Activated gamma-delta T cell (primary cell): ENCODE results near the gene EEF1A2.
A peak's percentile ranks its signal among the peaks of the same experiment; 100 is the strongest.
"Not testable (repeated sequence)": the region's sequence is repeated elsewhere in the genome, so short reads cannot be mapped to it uniquely, and the experiment has no call there.

Experiments used
- DNase-seq: peaks from one replicate; lab custom pipeline; 2025; lab: John Stamatoyannopoulos, UW

The EEF1A2 gene

DNA sequence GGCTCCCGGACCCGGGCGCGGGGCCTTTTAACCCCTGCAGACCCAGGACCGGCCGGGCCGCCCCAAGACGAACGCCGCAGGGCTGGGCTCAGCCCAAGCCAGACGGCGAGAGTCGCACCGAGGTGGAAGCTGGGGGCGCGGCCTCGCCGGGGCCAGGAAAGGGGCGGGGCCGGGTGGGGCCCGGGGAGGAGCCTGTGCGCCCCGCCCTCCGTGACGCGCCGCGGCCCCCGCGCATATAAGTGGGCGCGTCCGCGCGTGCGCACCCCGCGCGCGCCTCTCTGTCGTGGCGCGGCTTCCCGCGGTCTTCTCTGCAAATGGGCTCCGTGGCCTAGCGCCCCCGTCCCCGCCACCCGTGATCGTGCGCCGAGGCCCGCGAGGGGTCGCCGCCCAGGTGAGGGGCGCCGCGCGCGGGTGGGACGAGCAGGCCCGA, 21.6 kb upstream of the EEF1A2 start, which contains the start of gene PPDPF:
TSS of gene PPDPF (plus strand) at position 262 of the 430 bp plus-strand sequence. CDS start 544 bp downstream, outside the sequence.
- peak; percentile 82 for DNase-seq

DNA sequence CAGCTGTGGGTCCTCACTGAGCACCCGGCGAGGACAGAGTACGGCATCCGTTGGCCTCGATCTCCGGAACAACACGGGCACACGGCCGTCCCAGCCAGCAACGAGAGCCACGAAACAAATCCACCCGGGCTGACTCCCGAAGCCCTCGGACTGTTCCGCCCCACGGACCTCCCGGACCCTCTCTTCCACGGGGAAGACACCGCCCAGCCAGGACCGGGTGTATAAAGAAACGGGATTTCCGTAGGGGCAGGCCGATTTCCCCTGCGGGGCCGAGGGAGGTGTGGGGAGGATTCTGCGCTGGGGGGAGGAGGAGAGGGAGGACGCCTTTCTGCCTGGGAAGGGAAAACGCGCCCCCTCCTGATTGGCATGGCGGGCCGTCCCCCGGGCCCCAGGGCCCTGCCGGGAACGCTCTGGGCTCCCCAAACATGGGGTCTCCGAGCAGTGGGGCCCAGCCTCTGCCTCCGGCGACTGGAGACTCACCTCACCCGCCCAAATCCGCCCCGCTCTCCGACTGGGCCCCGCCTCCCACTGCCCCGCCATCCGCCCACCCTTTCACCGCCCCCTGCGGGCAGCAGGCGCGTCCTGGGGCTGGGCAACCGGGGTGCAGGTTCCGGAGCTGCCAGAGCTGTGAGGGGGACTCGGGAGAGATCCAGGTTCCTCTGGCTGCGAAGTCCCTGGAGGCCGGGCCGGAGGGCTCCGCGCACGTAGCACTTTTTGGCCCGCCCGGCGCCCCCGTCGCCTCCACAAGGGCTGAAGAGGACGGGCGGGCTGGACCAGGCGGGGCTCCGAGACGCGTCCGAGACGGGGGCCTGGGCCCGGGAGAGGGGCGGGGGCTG, 21.0 kb upstream of the EEF1A2 start:
- peak; percentile 55 for DNase-seq

DNA sequence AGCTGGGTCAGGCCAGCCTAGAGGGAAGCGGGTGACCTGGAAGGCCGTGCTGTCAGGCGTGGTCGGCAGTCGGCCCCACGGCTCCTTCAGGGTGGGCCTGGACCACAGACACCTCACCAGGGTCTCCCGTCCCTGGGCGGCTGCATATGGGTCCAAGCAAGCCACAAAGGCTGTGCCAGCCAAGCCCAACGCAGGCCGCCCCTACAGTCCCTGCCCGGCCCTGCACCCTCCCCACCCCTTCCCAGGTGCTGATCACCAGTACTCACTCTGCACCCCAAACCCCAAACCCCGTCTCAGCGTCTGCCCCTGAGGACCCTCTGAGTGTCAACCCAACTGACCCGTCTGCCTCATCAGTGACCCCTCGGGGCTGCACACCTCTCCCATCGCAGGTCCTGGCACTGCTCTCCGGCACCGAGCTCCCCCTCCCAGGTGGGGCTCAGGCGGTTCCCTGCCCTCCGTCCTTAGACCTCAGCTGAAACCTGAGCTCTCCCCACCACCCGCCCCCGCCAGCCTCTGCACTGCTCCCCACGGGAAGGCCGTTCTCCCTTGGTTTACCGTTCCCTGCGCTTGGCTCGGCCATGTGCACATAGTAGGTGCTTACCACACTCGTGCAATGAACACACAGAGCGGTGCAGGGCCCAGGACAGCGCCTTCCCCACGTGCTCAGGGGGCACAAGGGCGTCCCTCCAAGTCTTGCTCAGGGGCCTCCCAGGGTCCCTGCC, 20.2 kb upstream of the EEF1A2 start:
- no peak for DNase-seq

DNA sequence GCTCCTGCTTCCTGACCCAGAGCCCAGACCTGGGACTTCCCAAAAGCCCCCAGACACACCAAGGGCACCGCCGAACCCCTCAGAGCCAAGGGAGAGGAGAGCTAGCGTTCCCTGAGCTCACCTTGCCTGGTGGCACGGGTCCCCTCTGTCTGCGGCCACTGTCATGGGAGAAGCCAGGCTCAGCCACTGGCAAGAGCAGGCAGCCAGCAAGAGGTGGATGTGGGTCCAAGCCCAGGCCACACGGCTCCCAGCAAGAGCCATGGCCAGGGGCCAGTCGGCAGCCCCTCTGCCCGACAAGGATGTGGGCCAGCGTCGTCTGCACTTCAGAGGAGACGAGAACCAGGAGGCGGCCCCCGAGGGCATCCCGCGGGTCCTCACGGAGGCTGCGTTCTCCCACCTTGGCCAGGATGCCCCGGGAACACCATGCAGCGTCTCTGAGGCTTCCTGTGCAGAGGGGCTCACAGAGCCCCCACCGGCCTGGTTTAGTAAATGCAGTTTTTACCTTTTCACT, 19.5 kb upstream of the EEF1A2 start:
- DNase-seq = no peak

DNA sequence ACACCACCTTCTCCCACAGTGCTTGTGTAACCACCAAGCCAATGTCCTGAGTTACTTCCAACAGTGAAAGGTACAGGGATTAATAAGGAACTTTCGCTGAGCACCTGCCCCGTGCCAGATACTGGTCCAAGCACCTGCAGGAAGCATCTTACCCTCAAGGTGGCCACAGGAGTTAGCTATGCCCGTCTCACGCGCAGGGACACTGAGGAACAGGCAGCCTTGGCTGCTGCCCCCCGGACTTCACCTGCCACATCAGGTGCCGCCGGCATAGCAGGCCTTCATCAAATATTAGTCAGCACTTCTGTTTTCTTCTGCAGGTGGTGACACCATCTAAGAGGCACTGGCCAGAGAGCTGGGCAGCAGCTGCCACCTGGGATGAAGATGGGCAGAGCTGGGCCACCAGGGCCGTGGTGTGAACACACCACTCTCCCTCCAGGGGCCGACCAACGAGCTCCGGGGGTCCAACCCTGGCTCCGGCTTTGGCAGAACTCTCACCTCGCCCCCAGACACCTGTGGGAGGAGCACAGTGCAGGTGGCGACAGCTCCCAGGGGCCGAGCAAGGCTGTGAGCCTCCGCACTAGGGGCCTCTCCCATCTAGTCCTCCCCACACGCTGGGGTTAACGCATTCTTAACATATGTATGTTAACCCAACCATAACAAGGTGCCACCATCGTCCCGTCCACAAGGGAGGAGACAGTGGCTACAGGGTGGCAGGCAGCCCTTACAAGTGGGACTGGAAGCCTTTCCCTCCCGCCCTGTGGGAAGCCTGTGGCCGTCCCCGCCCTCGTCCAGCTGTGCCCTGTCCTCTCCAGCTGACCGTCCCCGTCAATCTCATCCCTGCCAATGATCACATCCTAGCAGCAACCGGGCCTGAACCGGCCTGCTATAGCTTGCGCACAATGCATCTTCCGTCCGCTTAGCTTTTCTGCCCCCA, 18.8 kb upstream of the EEF1A2 start:
- no peak for DNase-seq

DNA sequence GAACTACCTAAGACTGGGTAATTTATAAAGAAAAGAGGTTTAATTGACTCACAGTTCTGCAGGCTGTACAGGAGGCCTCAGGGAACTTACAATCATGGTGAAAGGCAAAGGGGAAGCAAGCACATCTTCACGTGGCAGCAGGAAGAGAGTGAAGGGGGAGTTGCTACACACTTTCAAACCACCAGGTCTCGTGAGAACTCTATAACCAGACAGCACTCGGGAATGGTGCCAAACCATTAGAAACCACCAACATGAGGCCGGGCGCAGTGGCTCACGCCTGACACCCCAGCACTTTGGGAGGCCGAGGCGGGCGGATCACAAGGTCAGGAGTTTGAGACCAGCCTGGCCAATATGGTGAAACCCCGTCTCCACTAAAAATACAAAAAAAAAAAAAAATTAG, 15.6 kb upstream of the EEF1A2 start:
- not testable (repeated sequence) for DNase-seq

DNA sequence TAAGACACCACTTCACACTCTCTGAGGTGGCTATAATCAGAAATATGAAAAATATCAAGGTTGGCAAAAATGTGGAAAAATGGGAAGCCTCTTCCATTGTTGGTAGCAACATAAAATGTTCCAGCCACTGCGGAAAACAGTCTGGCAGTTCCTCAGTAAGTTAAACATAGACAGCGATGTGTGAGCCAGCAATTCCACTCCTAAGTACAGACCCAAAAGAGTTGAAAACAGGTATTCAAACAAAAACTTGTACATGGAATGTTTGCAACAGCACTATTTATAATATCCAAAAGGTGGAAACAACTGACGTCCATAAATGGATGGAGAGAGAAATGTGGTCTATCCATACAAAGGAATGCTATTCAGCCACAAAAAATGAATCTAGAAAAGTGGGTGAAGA, 14.3 kb upstream of the EEF1A2 start:
- no peak for DNase-seq

DNA sequence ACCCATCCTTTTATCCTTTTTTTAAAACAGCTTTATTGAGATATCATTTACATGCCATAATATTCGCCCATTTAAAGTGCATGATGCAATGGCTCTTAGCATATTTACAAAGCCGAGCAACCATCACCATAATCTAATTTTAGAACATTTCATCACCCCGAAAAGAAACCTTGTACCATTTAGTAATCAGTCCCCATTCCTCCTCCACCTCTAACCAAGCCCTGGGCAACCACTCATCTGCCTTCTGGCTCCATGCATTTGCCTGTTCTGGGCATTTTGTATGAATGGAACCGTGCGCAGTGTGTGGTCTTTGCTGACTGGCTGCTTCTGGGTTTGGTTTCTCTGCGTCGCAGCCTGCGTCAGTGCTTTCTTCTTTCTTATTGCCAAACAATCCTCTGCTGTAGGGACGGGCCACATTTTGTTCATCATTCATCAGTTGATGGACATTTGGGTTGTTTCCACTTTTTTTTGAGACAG, 10.2 kb upstream of the EEF1A2 start:
- no peak for DNase-seq

DNA sequence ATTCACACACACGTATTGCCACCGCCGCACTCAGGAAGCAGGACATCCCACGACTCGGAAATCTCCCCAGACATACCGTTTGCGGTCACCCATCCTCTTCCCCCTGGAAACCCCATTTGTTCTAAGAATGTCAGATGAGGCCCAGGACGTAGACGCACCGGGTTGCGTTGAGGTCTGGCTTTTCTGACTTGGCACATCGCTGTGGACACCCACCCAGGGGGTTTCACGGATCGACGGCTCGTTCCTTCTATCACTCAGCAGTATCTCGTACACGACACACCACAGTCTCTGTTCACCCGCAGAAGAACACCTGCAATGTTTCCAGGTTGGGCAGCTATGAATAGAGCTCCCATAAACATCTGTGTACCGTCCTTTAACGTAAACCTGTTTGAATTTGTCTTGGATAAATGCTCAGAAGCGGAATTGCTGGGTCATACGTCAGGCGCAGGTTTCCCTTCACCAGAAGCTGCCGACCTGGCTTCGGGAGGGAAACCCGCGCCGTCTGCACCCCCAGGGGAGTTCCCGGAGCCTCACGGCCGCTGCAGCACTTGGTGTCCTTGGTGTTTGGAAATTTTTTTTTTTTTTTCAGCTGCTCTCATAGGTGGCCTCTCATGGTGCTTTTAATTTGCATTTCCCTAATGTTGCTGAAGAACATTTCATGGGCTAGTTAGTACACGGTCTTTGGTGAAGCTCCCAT, 9.3 kb upstream of the EEF1A2 start:
- no peak for DNase-seq

DNA sequence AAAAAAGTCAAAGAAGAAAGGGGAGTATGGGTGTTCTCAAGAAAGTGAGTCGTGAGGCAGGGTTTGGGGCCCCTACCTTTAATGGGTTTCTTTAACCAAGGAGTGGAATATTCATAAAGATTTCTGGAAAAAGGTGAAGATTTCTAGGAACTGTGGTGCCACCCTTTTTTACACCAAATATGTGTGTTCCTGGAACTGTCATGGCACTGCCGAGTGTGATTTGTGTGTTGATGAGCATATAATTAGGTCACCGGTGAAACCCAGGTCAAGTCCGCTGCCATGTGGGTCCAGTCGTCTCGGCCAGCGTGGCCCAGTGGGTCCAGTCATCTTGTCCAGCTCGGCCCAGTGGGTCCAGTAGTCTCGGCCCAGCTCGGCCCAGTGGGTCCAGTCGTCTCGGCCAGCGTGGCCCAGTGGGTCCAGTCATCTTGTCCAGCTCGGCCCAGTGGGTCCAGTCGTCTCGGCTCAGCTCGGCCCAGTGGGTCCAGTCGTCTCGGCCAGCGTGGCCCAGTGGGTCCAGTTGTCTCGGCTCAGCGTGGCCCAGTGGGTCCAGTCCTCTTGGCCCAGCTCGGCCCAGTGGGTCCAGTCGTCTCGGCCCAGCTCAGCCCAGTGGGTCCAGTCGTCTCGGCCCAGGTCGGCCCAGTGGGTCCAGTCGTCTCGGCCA, 8.3 kb upstream of the EEF1A2 start:
- DNase-seq = no peak

DNA sequence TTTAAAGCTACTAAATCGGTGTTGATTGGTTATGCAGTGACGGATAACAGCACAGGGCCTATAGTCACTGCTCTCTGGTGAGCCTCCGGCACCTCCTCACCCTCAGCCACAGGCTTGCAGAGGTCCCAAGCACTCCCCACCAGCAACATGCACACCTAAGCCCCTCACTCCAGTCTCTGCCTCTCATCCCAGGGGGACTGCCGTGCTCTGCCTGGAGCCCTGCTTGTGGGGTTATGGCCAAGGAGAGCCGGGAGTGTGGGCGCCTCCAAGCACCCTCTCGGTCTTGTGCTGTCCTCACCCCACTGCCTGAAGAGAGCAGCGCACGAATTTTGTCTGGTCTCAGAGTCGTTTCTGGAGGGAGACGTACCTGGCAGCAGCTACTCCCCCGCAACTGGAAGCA, 6.8 kb upstream of the EEF1A2 start:
- no peak for DNase-seq

DNA sequence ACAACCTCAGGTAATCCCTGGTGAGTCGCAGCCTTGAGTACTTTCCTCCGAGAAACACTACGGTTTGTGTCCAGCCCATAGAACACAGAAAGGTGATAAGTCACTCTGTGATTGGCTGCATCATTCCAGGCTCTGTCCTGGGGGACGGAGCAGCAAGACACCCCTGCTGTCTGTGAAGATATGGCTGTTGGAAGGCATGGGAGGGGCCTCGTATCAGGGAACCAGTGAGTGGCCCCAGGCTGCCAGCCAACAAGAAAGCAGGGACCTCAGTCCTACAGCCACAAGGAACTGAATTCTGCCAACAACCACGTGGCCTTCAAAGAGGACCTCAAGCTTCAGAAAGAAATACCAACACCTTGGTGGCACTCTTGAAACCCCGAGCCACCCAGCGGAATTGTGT, 6.4 kb upstream of the EEF1A2 start:
- DNase-seq = no peak

DNA sequence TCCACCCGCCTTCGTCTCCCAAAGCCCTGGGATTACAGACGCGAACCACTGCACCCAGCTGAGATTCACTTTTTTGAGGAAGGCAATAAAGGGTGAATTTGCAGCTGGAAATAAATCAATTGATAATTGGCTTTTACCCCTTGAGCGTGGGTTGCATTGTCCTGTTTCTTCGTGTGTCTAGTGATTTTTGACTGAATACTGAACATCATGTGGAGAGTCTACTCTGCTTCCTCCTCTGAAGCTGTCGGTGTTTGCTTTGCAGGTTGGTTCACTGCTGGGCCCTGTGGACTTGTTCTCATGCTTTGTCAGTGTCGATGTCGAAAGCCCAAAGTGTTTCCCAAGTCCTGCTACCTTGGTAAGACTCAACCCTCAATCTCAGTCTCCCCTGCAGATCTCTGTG, 5.8 kb upstream of the EEF1A2 start:
- DNase-seq = no peak

DNA sequence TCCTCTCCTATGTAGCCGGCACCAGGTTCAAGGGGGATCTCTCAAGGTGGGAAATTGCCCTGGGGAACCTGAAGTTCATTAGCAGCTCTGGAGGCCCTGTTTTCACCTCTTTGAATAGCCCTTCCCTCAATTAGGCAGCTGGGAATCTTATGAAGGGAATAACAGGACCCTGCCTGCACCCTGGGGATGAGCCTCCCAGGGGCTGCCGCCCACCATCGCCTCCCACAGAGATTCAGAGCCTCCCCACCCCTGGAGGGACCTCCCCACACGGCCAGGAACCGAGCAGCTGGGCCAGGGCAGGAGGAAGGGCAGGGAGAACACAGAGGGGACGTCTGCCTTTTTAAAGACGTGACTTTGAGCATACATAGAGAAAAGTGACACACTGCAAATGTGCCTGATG, 4.6 kb upstream of the EEF1A2 start:
- DNase-seq = no peak

DNA sequence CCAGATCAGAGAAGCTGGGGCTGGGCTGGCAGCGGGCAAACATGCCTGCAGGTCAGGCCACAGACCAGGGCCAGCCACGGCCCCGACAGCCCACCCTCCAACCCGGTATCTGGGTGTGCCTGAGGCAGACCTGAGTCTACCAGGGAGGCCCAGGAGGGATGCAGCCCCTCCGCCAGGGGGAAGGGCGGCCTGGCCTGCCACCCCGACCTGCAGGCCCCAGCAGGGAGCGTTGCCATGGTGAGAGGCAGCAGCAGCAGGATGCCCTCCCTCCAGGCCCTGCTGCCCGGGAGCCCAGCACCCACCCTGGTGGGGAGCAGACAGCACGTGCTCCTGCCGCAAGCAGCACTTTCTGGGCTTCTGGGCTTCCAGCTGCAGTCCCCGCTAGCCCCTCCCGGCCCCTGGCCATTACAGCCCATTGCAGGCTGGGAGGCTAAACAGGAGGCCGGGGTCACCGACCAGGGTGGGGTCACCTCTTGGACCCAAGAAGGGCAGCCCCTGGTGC, 3.8 kb upstream of the EEF1A2 start:
- no peak for DNase-seq

DNA sequence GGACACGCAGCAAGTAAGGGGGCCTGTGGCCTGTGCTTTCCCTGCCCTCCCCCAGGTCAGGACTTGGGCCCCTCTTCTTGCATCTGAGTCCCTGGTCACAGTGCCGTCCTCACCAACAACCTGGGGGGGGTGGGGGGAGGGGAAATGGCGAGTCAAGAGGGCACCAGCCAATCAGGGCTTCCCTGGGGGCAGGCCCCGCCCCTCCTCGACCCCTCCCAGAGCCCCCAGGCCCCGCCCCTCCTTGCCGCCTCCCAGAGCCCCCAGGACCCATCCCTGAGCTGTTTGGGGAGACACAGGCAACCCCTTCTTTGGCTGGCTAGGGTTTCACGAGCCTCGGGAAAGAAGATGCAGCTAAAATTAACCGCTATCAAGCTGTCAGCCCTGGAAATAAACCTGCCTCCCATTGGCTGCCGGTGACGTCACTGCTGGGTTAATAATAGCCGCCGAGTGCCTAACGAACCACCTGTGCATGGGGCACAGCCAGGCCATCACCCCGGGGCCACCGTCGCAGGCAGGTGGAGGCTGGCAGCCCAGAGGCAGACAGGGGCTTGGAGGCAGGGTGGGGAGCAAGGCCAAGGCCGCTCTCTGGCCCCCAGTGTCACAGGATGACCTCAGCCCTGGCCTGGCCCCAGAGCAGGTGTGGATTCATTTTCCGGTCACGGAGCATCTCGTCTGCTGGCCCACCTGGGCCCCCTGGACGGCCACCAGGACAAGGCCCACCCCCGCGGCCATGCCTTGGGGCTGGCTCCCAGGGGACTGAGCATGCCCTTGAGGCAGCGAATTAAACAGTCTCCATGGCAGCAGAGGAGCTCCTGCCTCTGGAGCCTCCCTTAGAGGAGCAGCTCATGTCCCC, 3.2 kb upstream of the EEF1A2 start:
- no peak for DNase-seq

DNA sequence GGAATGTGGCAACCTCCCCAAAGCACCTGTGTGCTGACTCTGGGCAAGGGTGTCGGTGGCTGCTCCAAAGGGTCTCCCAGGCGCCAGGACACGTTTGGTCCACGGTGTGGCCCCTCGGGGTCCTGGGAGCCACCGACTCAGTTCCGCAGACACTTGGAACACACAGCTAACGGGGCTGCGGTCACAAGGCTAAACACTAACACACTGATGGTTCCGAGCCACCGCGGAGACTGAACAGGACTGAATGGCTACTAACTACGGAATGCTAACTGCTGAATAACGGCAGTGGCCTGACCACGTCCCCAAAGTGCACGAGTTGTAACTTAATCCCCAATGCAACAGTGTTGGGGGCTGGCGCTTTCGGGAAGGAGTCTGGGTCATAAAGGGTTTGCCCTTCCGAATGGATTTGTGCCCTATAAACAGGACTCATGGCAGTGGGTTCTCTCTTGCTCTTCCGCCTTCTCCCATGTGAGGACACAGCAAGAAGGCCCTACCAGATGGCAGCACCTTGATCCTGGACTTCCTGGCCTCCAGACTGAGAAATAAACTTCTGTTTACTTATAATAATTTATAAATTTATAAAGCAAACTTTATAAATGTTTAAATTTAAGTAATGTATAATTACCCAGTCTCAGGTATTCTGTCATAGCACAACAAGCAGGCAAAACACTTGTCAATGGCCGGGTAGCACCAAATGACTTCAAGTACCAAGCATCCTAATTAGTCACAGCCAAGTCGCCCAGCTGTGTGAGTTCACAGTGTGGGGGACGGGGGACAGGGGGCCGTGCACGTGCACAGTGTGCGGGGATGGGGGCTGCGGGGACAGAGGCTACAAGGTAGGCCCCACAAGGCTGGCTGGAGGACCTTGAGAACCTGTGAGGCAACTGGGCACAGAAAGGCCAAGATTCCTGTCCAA, 2.3 kb upstream of the EEF1A2 start:
- DNase-seq = no peak

DNA sequence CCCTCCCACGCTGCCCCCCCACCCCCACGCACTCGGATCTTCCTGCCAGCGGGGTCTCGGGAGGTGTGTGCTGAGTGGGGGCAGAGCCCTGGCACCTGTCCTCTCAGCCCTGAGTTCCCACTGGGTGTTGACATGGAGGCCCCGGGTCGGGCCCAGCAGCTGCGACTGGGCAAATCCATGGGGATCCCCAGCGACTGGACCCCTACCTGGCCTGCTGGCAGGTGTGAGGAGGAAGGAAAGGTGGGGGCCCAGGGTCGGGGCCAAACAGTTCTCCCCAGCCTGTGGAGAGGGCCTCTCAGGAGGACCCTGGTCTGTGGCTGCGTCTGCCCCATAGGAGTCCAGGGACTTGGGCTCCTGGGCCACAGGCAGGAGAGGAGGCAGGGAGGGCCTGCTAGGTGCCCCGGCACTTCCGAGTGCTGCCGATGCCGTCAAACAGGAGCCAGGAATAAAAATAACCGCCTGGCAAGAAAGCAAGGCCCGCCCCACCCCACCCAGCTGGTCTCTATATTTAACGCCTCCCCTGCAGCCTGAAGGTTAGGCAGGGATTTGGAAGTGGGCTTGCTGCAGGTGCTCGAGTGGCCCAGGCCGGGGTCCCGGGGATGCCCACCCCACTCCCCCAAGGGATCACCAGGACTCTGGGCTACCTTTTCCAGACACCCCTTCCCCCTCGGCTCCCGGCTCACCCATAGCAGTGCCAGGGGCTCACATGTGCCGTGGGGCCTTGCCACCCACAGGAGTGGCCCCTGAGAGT, 1.4 kb upstream of the EEF1A2 start:
- no peak for DNase-seq
